ENCODE results near the gene PGAM5. TPM values are rescaled to one million over a fixed set of nuclear protein-coding genes. Genes with fewer than 3 reads are reported as not detected.
A peak's percentile ranks its signal among the peaks of the same experiment; 100 is the strongest.

Gene PGAM5
- total RNA-seq, 2 donors from 2014 or later = 37.4 to 41.4 TPM

- no peak overlapping the region for H3K4me3 ChIP-seq
- no peaks in the 10 kb centered on the region for H3K27me3 ChIP-seq (replicated peaks; ENCODE audit: insufficient read depth)
- WGBS = 93% methylated on average over 5 of the region's 5 CpGs
- H3K27ac ChIP-seq = no peak overlapping the region
- no peak for DNase-seq (ENCODE audit: low spot score)
- no peaks in the 10 kb centered on the region for H3K4me1 ChIP-seq (replicated peaks)
- TF ChIP-seq CTCF (IDR thresholded peaks at IDR 0.05) = no peak
- TF ChIP-seq POLR2AphosphoS5 (IDR thresholded peaks at IDR 0.05) = no peak
- TF ChIP-seq POLR2A (IDR thresholded peaks at IDR 0.05) = no peak
- peaks cover 2 to 17% of the 10 kb centered on the region in 2 donors for H3K36me3 ChIP-seq
- H3K9me3 ChIP-seq = no peaks in the 10 kb centered on the region
- intact Hi-C loops (cut with DNase I) = no loop called here
These were observed 36.1 kb upstream of the PGAM5 start for GRCh38 chr12:132674561-132674960.

- WGBS = 95% methylated on average over 14 of the region's 14 CpGs
- TF ChIP-seq POLR2A (IDR thresholded peaks at IDR 0.05) = no peak
- no peak for TF ChIP-seq CTCF (IDR thresholded peaks at IDR 0.05)
- no peak for TF ChIP-seq POLR2AphosphoS5 (IDR thresholded peaks at IDR 0.05)
- intact Hi-C loops (cut with DNase I) = no loop called here
These were observed 34.7 kb upstream of the PGAM5 start for GRCh38 chr12:132675757-132676432.

GRCh38 chr12:132677492-132677891 is 33.1 kb upstream of the PGAM5 start:
- H3K27me3 ChIP-seq (replicated peaks; ENCODE audit: insufficient read depth) = no peaks in the 10 kb centered on the region

More at GRCh38 chr12:132675757-132676432, 34.7 kb upstream of the PGAM5 start:
- Histone ChIP-seq H3K27ac (no peak overlapping the region), H3K9me3 (no peaks in the 10 kb centered on the region), H3K4me3 (no peak overlapping the region), H3K36me3 (peaks cover 2 to 17% of the 10 kb centered on the region in 2 donors), H3K27me3 (replicated peaks; ENCODE audit: insufficient read depth) (no peaks in the 10 kb centered on the region), H3K4me1 (replicated peaks) (no peaks in the 10 kb centered on the region)
- no peak for DNase-seq (ENCODE audit: low spot score)

GRCh38 chr12:132685400-132685799 is 25.2 kb upstream of the PGAM5 start:
- H3K4me1 ChIP-seq (replicated peaks) = no peaks in the 10 kb centered on the region
- no peak for DNase-seq (ENCODE audit: low spot score)
- intact Hi-C loops (cut with DNase I) = no loop called here
- H3K27me3 ChIP-seq (replicated peaks; ENCODE audit: insufficient read depth) = no peaks in the 10 kb centered on the region
- H3K4me3 ChIP-seq = no peak overlapping the region
- H3K27ac ChIP-seq = no peak overlapping the region
- TF ChIP-seq CTCF (IDR thresholded peaks at IDR 0.05) (no peak), POLR2AphosphoS5 (IDR thresholded peaks at IDR 0.05) (no peak), POLR2A (IDR thresholded peaks at IDR 0.05) (no peak)
- H3K36me3 ChIP-seq = no peaks in the 10 kb centered on the region
- no peaks in the 10 kb centered on the region for H3K9me3 ChIP-seq
- WGBS = 74% methylated on average over 5 of the region's 5 CpGs

More at GRCh38 chr12:132677492-132677891, 33.1 kb upstream of the PGAM5 start:
- WGBS = 92% methylated on average over 9 of the region's 9 CpGs
- peaks cover 0 to 17% of the 10 kb centered on the region in 2 donors for H3K36me3 ChIP-seq
- no peaks in the 10 kb centered on the region for H3K9me3 ChIP-seq
- H3K4me1 ChIP-seq (replicated peaks) = no peaks in the 10 kb centered on the region
- no peak overlapping the region for H3K27ac ChIP-seq
- TF ChIP-seq CTCF (IDR thresholded peaks at IDR 0.05) = no peak
- no peak for TF ChIP-seq POLR2AphosphoS5 (IDR thresholded peaks at IDR 0.05)
- TF ChIP-seq POLR2A (IDR thresholded peaks at IDR 0.05) = no peak
- intact Hi-C loops (cut with DNase I) = no loop called here
- no peak for DNase-seq (ENCODE audit: low spot score)
- H3K4me3 ChIP-seq = no peak overlapping the region

GRCh38 chr12:132686825-132687210 is 23.8 kb upstream of the PGAM5 start:
- H3K4me1 ChIP-seq (replicated peaks) = no peaks in the 10 kb centered on the region
- no peaks in the 10 kb centered on the region for H3K27me3 ChIP-seq (replicated peaks; ENCODE audit: insufficient read depth)
- 0% methylated on average over 28 of the region's 55 CpGs for WGBS
- H3K9me3 ChIP-seq = no peaks in the 10 kb centered on the region
- no peaks in the 10 kb centered on the region for H3K36me3 ChIP-seq
- intact Hi-C loops (cut with DNase I) = no loop called here
- peak overlapping the region; percentile 68 to 74 for H3K4me3 ChIP-seq
- no peak for TF ChIP-seq POLR2A (IDR thresholded peaks at IDR 0.05)
- no peak for TF ChIP-seq CTCF (IDR thresholded peaks at IDR 0.05)
- TF ChIP-seq POLR2AphosphoS5 (IDR thresholded peaks at IDR 0.05) = no peak
- DNase-seq (ENCODE audit: low spot score) = no peak
- peak overlapping the region; percentile 58 to 65 for H3K27ac ChIP-seq
